Neural progenitor cell (in vitro differentiated cells): ENCODE results near the gene CSRP1.

ENCODE experiments used
- EZH2 ChIP-seq: fragments of 200-600 bp; sonication (generic); IDR thresholded peaks from 2 replicates; pipeline ENCODE4 v1.6.1; 2017; ENCODE audit warnings: antibody characterized with exemption, mild to moderate bottlenecking, moderate library complexity
- EZH2phosphoT487 ChIP-seq: fragments of 200-600 bp; sonication (generic); IDR thresholded peaks from 2 replicates; pipeline ENCODE4 v1.6.1; 2017; ENCODE audit warnings: antibody characterized with exemption
- TF ChIP-seq, protein P1 (sequence below): fragments of 200-600 bp; sonication (generic); IDR thresholded peaks from 2 replicates; pipeline ENCODE4 v1.5.1; 2017; ENCODE audit warnings: antibody characterized with exemption, mild to moderate bottlenecking

DNA sequence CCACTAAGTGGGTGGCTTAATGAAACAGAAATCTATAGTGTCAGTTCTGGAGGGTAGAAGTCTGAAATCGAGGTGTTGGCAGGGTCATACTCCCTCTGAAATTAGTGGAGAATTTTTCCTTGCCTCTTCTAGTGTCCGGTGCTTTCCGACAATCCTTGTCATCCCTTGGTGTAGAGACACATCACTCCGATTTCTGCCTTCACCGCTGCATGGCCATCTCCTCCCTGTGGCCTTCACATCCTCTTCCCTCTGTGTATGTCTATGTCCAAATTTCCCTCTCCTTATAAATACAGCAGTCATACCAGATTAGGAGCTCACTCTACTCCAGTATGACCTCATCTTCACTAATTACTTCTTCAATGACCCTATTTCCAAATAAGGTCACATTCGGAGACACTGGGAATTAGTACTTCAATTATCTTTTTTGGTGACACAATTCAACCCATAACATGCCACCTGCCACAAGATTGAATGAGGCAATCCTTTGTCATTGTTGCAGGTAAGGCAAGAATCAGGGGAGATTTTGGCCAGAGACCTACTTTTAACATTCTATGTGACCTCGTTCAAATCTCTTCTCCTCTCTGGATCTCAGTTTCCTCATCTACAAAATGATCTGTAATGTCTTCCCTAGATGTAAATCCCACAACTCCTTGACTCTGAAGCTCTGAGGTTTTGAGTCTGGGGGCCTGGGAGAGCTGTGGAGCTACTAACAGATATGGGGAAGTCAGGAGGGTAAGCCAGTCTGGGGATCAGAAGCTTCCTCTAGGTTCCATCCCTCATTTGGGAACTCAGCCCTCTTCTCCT is 48.1 kb upstream of the CSRP1 start:
- TF ChIP-seq, protein P1, sequence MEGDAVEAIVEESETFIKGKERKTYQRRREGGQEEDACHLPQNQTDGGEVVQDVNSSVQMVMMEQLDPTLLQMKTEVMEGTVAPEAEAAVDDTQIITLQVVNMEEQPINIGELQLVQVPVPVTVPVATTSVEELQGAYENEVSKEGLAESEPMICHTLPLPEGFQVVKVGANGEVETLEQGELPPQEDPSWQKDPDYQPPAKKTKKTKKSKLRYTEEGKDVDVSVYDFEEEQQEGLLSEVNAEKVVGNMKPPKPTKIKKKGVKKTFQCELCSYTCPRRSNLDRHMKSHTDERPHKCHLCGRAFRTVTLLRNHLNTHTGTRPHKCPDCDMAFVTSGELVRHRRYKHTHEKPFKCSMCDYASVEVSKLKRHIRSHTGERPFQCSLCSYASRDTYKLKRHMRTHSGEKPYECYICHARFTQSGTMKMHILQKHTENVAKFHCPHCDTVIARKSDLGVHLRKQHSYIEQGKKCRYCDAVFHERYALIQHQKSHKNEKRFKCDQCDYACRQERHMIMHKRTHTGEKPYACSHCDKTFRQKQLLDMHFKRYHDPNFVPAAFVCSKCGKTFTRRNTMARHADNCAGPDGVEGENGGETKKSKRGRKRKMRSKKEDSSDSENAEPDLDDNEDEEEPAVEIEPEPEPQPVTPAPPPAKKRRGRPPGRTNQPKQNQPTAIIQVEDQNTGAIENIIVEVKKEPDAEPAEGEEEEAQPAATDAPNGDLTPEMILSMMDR: no peak
- TF ChIP-seq EZH2 (no peak), EZH2phosphoT487 (no peak)
